ENCODE data around the gene CNIH3.
A peak's percentile ranks its signal among the peaks of the same experiment; 100 is the strongest.

CNIH3 gene

DNA sequence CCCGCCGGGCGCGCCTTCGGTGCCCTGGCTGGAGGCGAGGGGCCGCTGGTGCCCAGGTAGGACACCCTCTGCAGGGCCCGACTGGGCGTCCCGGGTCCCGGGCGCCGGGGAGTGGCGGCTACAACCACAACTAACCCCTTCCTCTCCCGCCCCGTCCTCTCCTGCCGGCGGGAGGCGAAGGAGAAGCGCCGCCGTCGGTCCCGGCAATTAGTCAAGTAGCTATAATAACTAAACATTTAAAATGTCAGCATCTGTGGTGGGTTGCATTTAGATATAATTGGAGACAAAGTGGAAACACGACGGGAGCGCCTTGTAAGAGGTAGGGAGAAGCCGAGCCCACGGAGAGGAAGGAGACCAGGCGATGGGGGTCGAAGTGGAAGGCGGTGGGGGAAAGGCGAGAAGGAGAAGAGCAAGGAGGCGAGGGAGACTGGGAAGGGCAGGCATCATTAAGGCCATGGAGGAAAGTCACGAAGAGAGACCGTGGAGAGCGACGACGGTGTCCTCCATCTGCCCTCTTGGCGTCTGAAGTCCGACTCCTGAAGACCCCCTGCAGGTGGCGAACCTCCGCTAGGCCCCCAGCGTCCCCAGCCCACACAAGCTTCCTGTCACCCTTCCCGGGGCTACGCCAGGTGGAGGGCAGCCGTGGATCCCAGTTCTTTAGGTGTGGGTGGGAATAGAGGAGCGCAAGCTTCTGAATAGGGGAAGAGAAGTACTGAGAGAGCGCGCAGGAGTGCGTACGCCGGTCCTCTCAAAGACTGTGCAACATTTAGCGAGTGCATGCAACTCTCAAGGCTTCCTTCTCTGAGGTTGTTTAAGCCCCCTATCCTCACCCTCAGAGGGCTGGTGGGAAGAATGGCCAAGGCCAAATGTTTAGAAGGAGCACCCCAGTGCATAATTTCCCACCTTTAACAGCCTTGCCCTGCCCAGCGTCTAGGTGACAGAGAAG is 1.6 kb downstream of the CNIH3 start:
- peaks cover 29% of the 10 kb centered on the region for H3K27me3 ChIP-seq (ENCODE audit: low read depth, low read length)
- H3K27ac ChIP-seq (ENCODE audit: low read length), result no peak overlapping the region
- no peaks in the 10 kb centered on the region for H3K36me3 ChIP-seq (ENCODE audit: control insufficient read depth in 1 of 2, insufficient read depth in 2 of 2, low read length in 2 of 2)
- peaks cover 0 to 22% of the 10 kb centered on the region in 2 donors for H3K4me1 ChIP-seq (ENCODE audit: control insufficient read depth in 1 of 2, insufficient read depth in 2 of 2, low read length in 2 of 2)
- peak overlapping the region in 1 of 2 donors; percentile 69 for H3K4me3 ChIP-seq (ENCODE audit: low read depth in 1 of 2, low read length in 2 of 2)
- no peaks in the 10 kb centered on the region for H3K9me3 ChIP-seq (ENCODE audit: control insufficient read depth in 1 of 2, low read length in 2 of 2)

DNA sequence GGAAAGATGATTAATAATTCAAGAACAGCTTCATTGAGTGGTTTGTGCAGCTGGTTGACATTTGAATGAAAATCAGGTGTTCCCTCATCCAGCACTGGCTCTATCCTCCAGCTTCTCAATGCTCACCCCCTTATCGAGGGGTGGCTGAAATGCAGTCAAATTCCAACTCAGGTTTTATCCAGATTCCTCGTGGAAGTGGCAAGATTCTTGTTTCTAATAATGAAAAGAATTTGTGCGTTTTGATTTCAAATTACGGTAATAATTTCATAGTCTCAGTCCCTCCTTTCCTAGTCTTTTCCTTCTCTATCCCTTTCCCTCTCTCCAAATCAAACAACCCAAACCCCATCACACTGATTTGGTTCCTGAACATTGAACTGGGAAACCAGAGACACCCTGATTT is 3.1 kb downstream of the CNIH3 start:
- Histone ChIP-seq H3K4me1 (ENCODE audit: control insufficient read depth in 1 of 2, insufficient read depth in 2 of 2, low read length in 2 of 2) (peaks cover 0 to 22% of the 10 kb centered on the region in 2 donors), H3K27me3 (ENCODE audit: low read depth, low read length) (peaks cover 29% of the 10 kb centered on the region), H3K27ac (ENCODE audit: low read length) (no peak overlapping the region), H3K9me3 (ENCODE audit: control insufficient read depth in 1 of 2, low read length in 2 of 2) (no peaks in the 10 kb centered on the region), H3K4me3 (ENCODE audit: low read depth in 1 of 2, low read length in 2 of 2) (no peak overlapping the region), H3K36me3 (ENCODE audit: control insufficient read depth in 1 of 2, insufficient read depth in 2 of 2, low read length in 2 of 2) (no peaks in the 10 kb centered on the region)

- Histone ChIP-seq H3K4me1 (ENCODE audit: control insufficient read depth in 1 of 2, insufficient read depth in 2 of 2, low read length in 2 of 2) (peaks cover 0 to 22% of the 10 kb centered on the region in 2 donors), H3K36me3 (ENCODE audit: control insufficient read depth in 1 of 2, insufficient read depth in 2 of 2, low read length in 2 of 2) (no peaks in the 10 kb centered on the region), H3K27ac (ENCODE audit: low read length) (no peak overlapping the region), H3K27me3 (ENCODE audit: low read depth, low read length) (peaks cover 28% of the 10 kb centered on the region), H3K9me3 (ENCODE audit: control insufficient read depth in 1 of 2, low read length in 2 of 2) (no peaks in the 10 kb centered on the region), H3K4me3 (ENCODE audit: low read depth in 1 of 2, low read length in 2 of 2) (no peak overlapping the region)
Observed at GRCh38 chr1:224620105-224620504, 4.0 kb downstream of the CNIH3 start.

GRCh38 chr1:224621813-224622682 is 5.9 kb downstream of the CNIH3 start:
- Histone ChIP-seq H3K9me3 (ENCODE audit: control insufficient read depth in 1 of 2, low read length in 2 of 2) (no peaks in the 10 kb centered on the region), H3K36me3 (ENCODE audit: control insufficient read depth in 1 of 2, insufficient read depth in 2 of 2, low read length in 2 of 2) (no peaks in the 10 kb centered on the region), H3K4me1 (ENCODE audit: control insufficient read depth in 1 of 2, insufficient read depth in 2 of 2, low read length in 2 of 2) (peaks cover 0 to 9% of the 10 kb centered on the region in 2 donors), H3K27me3 (ENCODE audit: low read depth, low read length) (peaks cover 15% of the 10 kb centered on the region), H3K4me3 (ENCODE audit: low read depth in 1 of 2, low read length in 2 of 2) (no peak overlapping the region), H3K27ac (ENCODE audit: low read length) (no peak overlapping the region)

DNA sequence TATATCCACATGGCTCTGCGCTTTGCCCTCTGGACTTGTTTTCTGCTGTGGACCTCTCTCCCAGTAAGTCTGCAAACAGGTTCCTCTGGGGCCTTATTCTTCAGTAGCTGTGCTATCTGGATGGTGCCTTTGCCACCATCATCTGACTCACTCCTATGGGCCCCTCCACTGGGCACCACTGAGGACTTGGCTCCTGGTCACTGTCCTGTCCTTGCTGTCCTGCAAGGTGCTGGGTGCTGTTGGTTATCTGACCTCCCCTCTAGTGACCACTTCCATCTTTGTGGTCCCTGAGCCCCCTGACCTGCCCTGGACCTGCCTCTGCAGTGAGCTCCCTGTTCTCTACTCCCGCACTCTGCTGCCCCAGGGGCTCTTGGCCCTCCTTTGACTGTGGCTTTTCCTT is 6.7 kb downstream of the CNIH3 start:
- no peaks in the 10 kb centered on the region for H3K36me3 ChIP-seq (ENCODE audit: control insufficient read depth in 1 of 2, insufficient read depth in 2 of 2, low read length in 2 of 2)
- no peaks in the 10 kb centered on the region for H3K9me3 ChIP-seq (ENCODE audit: control insufficient read depth in 1 of 2, low read length in 2 of 2)
- no peak overlapping the region for H3K4me3 ChIP-seq (ENCODE audit: low read depth in 1 of 2, low read length in 2 of 2)
- H3K27ac ChIP-seq (ENCODE audit: low read length), result no peak overlapping the region
- peaks cover 7% of the 10 kb centered on the region for H3K27me3 ChIP-seq (ENCODE audit: low read depth, low read length)
- peaks cover 0 to 1% of the 10 kb centered on the region in 2 donors for H3K4me1 ChIP-seq (ENCODE audit: control insufficient read depth in 1 of 2, insufficient read depth in 2 of 2, low read length in 2 of 2)

- no peak overlapping the region for H3K4me3 ChIP-seq (ENCODE audit: low read depth in 1 of 2, low read length in 2 of 2)
- no peaks in the 10 kb centered on the region for H3K36me3 ChIP-seq (ENCODE audit: control insufficient read depth in 1 of 2, insufficient read depth in 2 of 2, low read length in 2 of 2)
- H3K27me3 ChIP-seq (ENCODE audit: low read depth, low read length), result peaks cover 3% of the 10 kb centered on the region
- H3K4me1 ChIP-seq (ENCODE audit: control insufficient read depth in 1 of 2, insufficient read depth in 2 of 2, low read length in 2 of 2), result no peaks in the 10 kb centered on the region
- no peaks in the 10 kb centered on the region for H3K9me3 ChIP-seq (ENCODE audit: control insufficient read depth in 1 of 2, low read length in 2 of 2)
- H3K27ac ChIP-seq (ENCODE audit: low read length), result no peak overlapping the region
Observed at GRCh38 chr1:224623310-224623714, 7.2 kb downstream of the CNIH3 start.

GRCh38 chr1:224623743-224624333 is 7.7 kb downstream of the CNIH3 start:
- no peak overlapping the region for H3K27ac ChIP-seq (ENCODE audit: low read length)
- H3K4me1 ChIP-seq (ENCODE audit: control insufficient read depth in 1 of 2, insufficient read depth in 2 of 2, low read length in 2 of 2), result no peaks in the 10 kb centered on the region
- H3K36me3 ChIP-seq (ENCODE audit: control insufficient read depth in 1 of 2, insufficient read depth in 2 of 2, low read length in 2 of 2), result no peaks in the 10 kb centered on the region
- H3K27me3 ChIP-seq (ENCODE audit: low read depth, low read length), result no peaks in the 10 kb centered on the region
- H3K9me3 ChIP-seq (ENCODE audit: control insufficient read depth in 1 of 2, low read length in 2 of 2), result no peaks in the 10 kb centered on the region
- no peak overlapping the region for H3K4me3 ChIP-seq (ENCODE audit: low read depth in 1 of 2, low read length in 2 of 2)

DNA sequence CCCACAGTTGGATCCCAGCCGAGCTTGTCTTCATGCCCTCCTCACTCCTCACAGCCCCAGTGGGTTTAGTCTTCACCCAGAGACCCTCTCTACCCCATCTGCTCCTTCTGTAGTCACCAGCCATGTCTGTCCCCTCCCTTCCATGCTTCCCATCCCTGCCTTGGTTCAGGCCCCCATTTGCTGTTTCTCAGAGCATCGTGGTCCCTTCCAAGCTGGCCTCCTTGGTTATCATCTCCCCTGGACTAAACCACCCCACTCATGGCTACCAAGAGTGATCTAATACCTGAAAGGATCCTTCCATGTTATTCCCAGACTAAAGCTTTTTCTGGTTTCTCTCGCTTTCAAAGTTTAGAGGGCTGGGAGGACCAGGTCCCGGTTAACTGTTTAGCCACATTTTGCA is 8.3 kb downstream of the CNIH3 start:
- H3K36me3 ChIP-seq (ENCODE audit: control insufficient read depth in 1 of 2, insufficient read depth in 2 of 2, low read length in 2 of 2), result no peaks in the 10 kb centered on the region
- H3K27ac ChIP-seq (ENCODE audit: low read length), result no peak overlapping the region
- no peaks in the 10 kb centered on the region for H3K27me3 ChIP-seq (ENCODE audit: low read depth, low read length)
- H3K4me1 ChIP-seq (ENCODE audit: control insufficient read depth in 1 of 2, insufficient read depth in 2 of 2, low read length in 2 of 2), result no peaks in the 10 kb centered on the region
- no peaks in the 10 kb centered on the region for H3K9me3 ChIP-seq (ENCODE audit: control insufficient read depth in 1 of 2, low read length in 2 of 2)
- H3K4me3 ChIP-seq (ENCODE audit: low read depth in 1 of 2, low read length in 2 of 2), result no peak overlapping the region

GRCh38 chr1:224626042-224626441 is 9.9 kb downstream of the CNIH3 start:
- Histone ChIP-seq H3K4me1 (ENCODE audit: control insufficient read depth in 1 of 2, insufficient read depth in 2 of 2, low read length in 2 of 2) (no peaks in the 10 kb centered on the region), H3K36me3 (ENCODE audit: control insufficient read depth in 1 of 2, insufficient read depth in 2 of 2, low read length in 2 of 2) (no peaks in the 10 kb centered on the region), H3K9me3 (ENCODE audit: control insufficient read depth in 1 of 2, low read length in 2 of 2) (no peaks in the 10 kb centered on the region), H3K27me3 (ENCODE audit: low read depth, low read length) (no peaks in the 10 kb centered on the region), H3K27ac (ENCODE audit: low read length) (no peak overlapping the region), H3K4me3 (ENCODE audit: low read depth in 1 of 2, low read length in 2 of 2) (no peak overlapping the region)

DNA sequence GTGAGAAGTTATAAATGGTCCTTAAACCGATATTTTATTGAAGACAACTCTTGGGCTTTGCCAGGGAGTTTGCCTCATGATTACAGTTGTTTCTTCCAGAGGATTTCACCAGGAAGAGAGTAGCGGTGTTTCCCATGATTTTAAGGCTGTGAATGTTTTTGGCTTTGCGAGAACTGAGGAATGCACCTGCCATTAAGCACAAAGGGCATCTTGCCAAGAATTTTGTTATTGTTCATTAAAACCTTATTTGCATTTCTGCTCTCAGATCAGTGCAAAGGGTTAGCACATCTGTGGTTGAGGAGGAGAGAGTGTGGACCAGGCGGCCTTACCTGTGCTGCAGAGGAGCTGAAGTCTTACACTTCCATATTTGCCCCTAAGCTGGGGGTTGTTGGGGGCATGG is 13.8 kb downstream of the CNIH3 start:
- Histone ChIP-seq H3K9me3 (ENCODE audit: control insufficient read depth in 1 of 2, low read length in 2 of 2) (no peaks in the 10 kb centered on the region), H3K4me3 (ENCODE audit: low read depth in 1 of 2, low read length in 2 of 2) (no peak overlapping the region), H3K36me3 (ENCODE audit: control insufficient read depth in 1 of 2, insufficient read depth in 2 of 2, low read length in 2 of 2) (no peaks in the 10 kb centered on the region), H3K27ac (ENCODE audit: low read length) (no peak overlapping the region), H3K4me1 (ENCODE audit: control insufficient read depth in 1 of 2, insufficient read depth in 2 of 2, low read length in 2 of 2) (no peaks in the 10 kb centered on the region), H3K27me3 (ENCODE audit: low read depth, low read length) (no peaks in the 10 kb centered on the region)

GRCh38 chr1:224631462-224632115 is 15.5 kb downstream of the CNIH3 start:
- Histone ChIP-seq H3K4me3 (ENCODE audit: low read depth in 1 of 2, low read length in 2 of 2) (no peak overlapping the region), H3K4me1 (ENCODE audit: control insufficient read depth in 1 of 2, insufficient read depth in 2 of 2, low read length in 2 of 2) (no peaks in the 10 kb centered on the region), H3K36me3 (ENCODE audit: control insufficient read depth in 1 of 2, insufficient read depth in 2 of 2, low read length in 2 of 2) (no peaks in the 10 kb centered on the region), H3K27ac (ENCODE audit: low read length) (no peak overlapping the region), H3K27me3 (ENCODE audit: low read depth, low read length) (no peaks in the 10 kb centered on the region), H3K9me3 (ENCODE audit: control insufficient read depth in 1 of 2, low read length in 2 of 2) (no peaks in the 10 kb centered on the region)
